OCI-LY7 (cell line): Measurements from ENCODE around the gene SLC39A10. TPM values are rescaled to one million over a fixed set of nuclear protein-coding genes. Genes with fewer than 3 reads are reported as not detected.

ENCODE experiments used
- BruUV-seq: library from RNA; stranded (reverse); fragments of 400-500 nt; replicated peaks from 2 replicates; lab custom pipeline; 2021; lab: Mats Ljungman, UMichigan
- CTCF ChIA-PET: fragments of 300-600 bp; sonication (Branson Sonifier 250); formaldehyde crosslinking; loops from one replicate; lab custom pipeline; 2022; ENCODE audit warnings: antibody characterized with exemption; ENCODE audit not compliant: unreplicated experiment; lab: Charles Lee
- POLR2A ChIA-PET: fragments of 300-600 bp; sonication (Branson Sonifier 250); formaldehyde crosslinking; loops from one replicate; lab custom pipeline; 2022; ENCODE audit warnings: antibody characterized with exemption; lab: Charles Lee
- DNase-seq: peaks from one replicate; pipeline ENCODE4 v3.0.0-alpha.2; 2015; ENCODE audit warnings: low spot score
- H2AFZ ChIP-seq: fragments of 200-600 bp; sonication (generic), shearing (Covaris generic); 2 replicates; pipeline ENCODE4 v1.6.1; 2014; ENCODE audit warnings: mild to moderate bottlenecking, antibody characterized with exemption, low read length, moderate library complexity
- H3K27ac ChIP-seq: fragments of 200-600 bp; sonication (generic); 2 replicates; pipeline ENCODE4 v1.5.1; 2014; ENCODE audit warnings: mixed run types, low read depth, mild to moderate bottlenecking, moderate library complexity, low read length, inconsistent platforms; ENCODE audit not compliant: poor library complexity, severe bottlenecking
- H3K36me3 ChIP-seq: fragments of 200-600 bp; sonication (generic); 2 replicates; pipeline ENCODE4 v1.6.1; 2014; ENCODE audit warnings: mild to moderate bottlenecking, antibody characterized with exemption, low read length, moderate library complexity, mixed read lengths; ENCODE audit not compliant: insufficient read depth
- H3K4me1 ChIP-seq: fragments of 200-600 bp; sonication (generic); 2 replicates; pipeline ENCODE4 v1.5.1; 2014; ENCODE audit warnings: mild to moderate bottlenecking, low read length; ENCODE audit not compliant: insufficient read depth, poor library complexity, severe bottlenecking
- H3K4me2 ChIP-seq: fragments of 200-600 bp; sonication (generic); 2 replicates; pipeline ENCODE4 v1.6.1; 2014; ENCODE audit warnings: mild to moderate bottlenecking, low read length
- H3K4me3 ChIP-seq: fragments of 200-600 bp; sonication (generic); 2 replicates; pipeline ENCODE4 v1.5.1; 2014; ENCODE audit warnings: mild to moderate bottlenecking, low read depth, low read length; ENCODE audit not compliant: poor library complexity, severe bottlenecking
- H3K79me2 ChIP-seq: fragments of 200-600 bp; sonication (generic); 2 replicates; pipeline ENCODE4 v1.6.1; 2016; ENCODE audit warnings: low read depth, mild to moderate bottlenecking, low read length, moderate library complexity, mixed read lengths; ENCODE audit not compliant: insufficient read depth
- H3K9me2 ChIP-seq: fragments of 200-600 bp; sonication (generic); 2 replicates; pipeline ENCODE4 v1.6.1; 2016; ENCODE audit warnings: mild to moderate bottlenecking, low read length, mixed read lengths; ENCODE audit not compliant: insufficient read depth
- H3K9me3 ChIP-seq: fragments of 200-600 bp; sonication (generic); 2 replicates; pipeline ENCODE4 v1.6.1; 2014; ENCODE audit warnings: mild to moderate bottlenecking, mixed run types, low read length, mixed read lengths
- H4K20me1 ChIP-seq: fragments of 200-600 bp; sonication (generic); 2 replicates; pipeline ENCODE4 v1.6.1; 2014; ENCODE audit warnings: mild to moderate bottlenecking, antibody characterized with exemption, low read length, moderate library complexity, mixed read lengths; ENCODE audit not compliant: insufficient read depth
- CTCF ChIP-seq: fragments of 200-600 bp; sonication (generic); conservative IDR thresholded peaks from 2 replicates; pipeline ENCODE4 v1.5.1; 2014; ENCODE audit warnings: mild to moderate bottlenecking, antibody characterized with exemption, low read length, moderate library complexity, mixed read lengths
- EZH2phosphoT487 ChIP-seq: fragments of 200-600 bp; sonication (generic); IDR thresholded peaks from 2 replicates; pipeline ENCODE4 v1.6.1; 2018; ENCODE audit warnings: low read depth, borderline replicate concordance, mild to moderate bottlenecking, mixed run types, antibody characterized with exemption, low read length, moderate library complexity, mixed read lengths
- intact Hi-C: fragments of 100-400 bp; cut with micrococcal nuclease; formaldehyde crosslinking; loops from one replicate; pipeline ENCODE4 v1.10.0; 2022; ENCODE audit not compliant: unreplicated experiment
- total RNA-seq, 2 experiments: library from RNA; depleted of rRNA in 1 of 2; stranded (reverse); fragments of >200 nt in 1 of 2; shearing (Covaris generic) in 1 of 2; gene quantifications; 2 replicates each; pipeline ENCODE4 v1.2.3, GENCODE V29; 2014 to 2022

Gene SLC39A10
- total RNA-seq, 2 experiments from 2014 or later = 14.7 to 31.9 TPM

- Histone ChIP-seq H3K36me3 (no peaks in the 10 kb centered on the region), H3K4me3 (no peak overlapping the region), H3K27ac (no peak overlapping the region), H4K20me1 (no peaks in the 10 kb centered on the region), H3K79me2 (no peaks in the 10 kb centered on the region), H3K9me2 (no peaks in the 10 kb centered on the region), H2AFZ (no peak overlapping the region), H3K4me2 (no peak overlapping the region), H3K9me3 (no peaks in the 10 kb centered on the region), H3K4me1 (no peaks in the 10 kb centered on the region)
- ChIA-PET POLR2A (no interaction called here), CTCF (no interaction called here)
- no peak for DNase-seq
- TF ChIP-seq EZH2phosphoT487 = no peak
- intact Hi-C loops = no loop called here
- BruUV-seq = no TSS peak
Observed at GRCh38 chr2:195766691-195767090, 109.7 kb downstream of the SLC39A10 start.

- intact Hi-C loops = no loop called here
- CTCF ChIA-PET = no interaction called here
Observed at GRCh38 chr2:195768431-195768830, 111.4 kb downstream of the SLC39A10 start.

GRCh38 chr2:195769975-195770374, 112.9 kb downstream of the SLC39A10 start:
- no peak overlapping the region for H3K4me2 ChIP-seq
- POLR2A ChIA-PET = interaction anchor here (0.5 to 0.7 kb wide), 2 partner anchors 299 to 648 kb away, joined by 3 read pairs; no protein-coding TSS in a partner anchor
- no peaks in the 10 kb centered on the region for H3K4me1 ChIP-seq
- H3K79me2 ChIP-seq = no peaks in the 10 kb centered on the region
- H3K36me3 ChIP-seq = no peaks in the 10 kb centered on the region
- CTCF ChIA-PET = no interaction called here
- H2AFZ ChIP-seq = no peak overlapping the region
- H3K9me2 ChIP-seq = no peaks in the 10 kb centered on the region
- no TSS peak for BruUV-seq
- no peak for TF ChIP-seq CTCF
- no peak for TF ChIP-seq EZH2phosphoT487
- DNase-seq = no peak
- intact Hi-C loops = no loop called here
- H3K9me3 ChIP-seq = no peaks in the 10 kb centered on the region
- H3K27ac ChIP-seq = no peak overlapping the region
- no peak overlapping the region for H3K4me3 ChIP-seq
- no peaks in the 10 kb centered on the region for H4K20me1 ChIP-seq

More at GRCh38 chr2:195768431-195768830, 111.4 kb downstream of the SLC39A10 start:
- Histone ChIP-seq H3K36me3 (no peaks in the 10 kb centered on the region), H3K4me1 (no peaks in the 10 kb centered on the region), H3K27ac (no peak overlapping the region), H3K9me2 (no peaks in the 10 kb centered on the region), H3K4me3 (no peak overlapping the region), H3K9me3 (no peaks in the 10 kb centered on the region), H3K79me2 (no peaks in the 10 kb centered on the region), H4K20me1 (no peaks in the 10 kb centered on the region), H2AFZ (no peak overlapping the region), H3K4me2 (no peak overlapping the region)
- no peak for DNase-seq
- POLR2A ChIA-PET = interaction anchor here (0.5 to 0.6 kb wide), 2 partner anchors 38 to 1489 kb away, joined by 3 read pairs; no protein-coding TSS in a partner anchor
- no peak for TF ChIP-seq CTCF
- no peak for TF ChIP-seq EZH2phosphoT487
- no TSS peak for BruUV-seq
